CD14-positive monocyte (primary cell): ENCODE measurements around the gene PPM1K. TPM values are rescaled to one million over a fixed set of nuclear protein-coding genes. Genes with fewer than 3 reads are reported as not detected.

ENCODE experiments used
- DNase-seq, 3 donors: peaks; one replicate each; pipeline ENCODE4 v3.0.0-alpha.2; 2011 to 2022
- H2AFZ ChIP-seq: 2 replicates; pipeline ENCODE4 v1.6.0; 2012; ENCODE audit warnings: mild to moderate bottlenecking, low read depth, low read length, inconsistent platforms; ENCODE audit not compliant: insufficient read depth, poor library complexity, severe bottlenecking
- H3K27ac ChIP-seq, 2 donors: 1 replicate in 1 of 2; 2 replicates in 1 of 2; pipeline ENCODE4 v1.5.1; 2012 to 2013; ENCODE audit warnings: low read length in 2 of 2, control low read depth in 1 of 2, inconsistent platforms in 1 of 2, low read depth in 1 of 2, mild to moderate bottlenecking in 1 of 2
- H3K27me3 ChIP-seq, 2 donors: one replicate each; pipeline versions ENCODE4 v1.6.0 to v1.6.1; 2011 to 2013; ENCODE audit warnings: low read length in 2 of 2; ENCODE audit not compliant: control insufficient read depth in 2 of 2, insufficient read depth in 2 of 2
- H3K36me3 ChIP-seq, 2 donors: replicated peaks in 1 of 2; 1 replicate in 1 of 2; 2 replicates in 1 of 2; pipeline versions ENCODE4 v1.5.1 to v1.6.1; 2012 to 2013; ENCODE audit warnings: low read length in 2 of 2, control low read depth in 1 of 2, inconsistent platforms in 1 of 2, mild to moderate bottlenecking in 1 of 2; ENCODE audit not compliant: insufficient read depth in 2 of 2, control insufficient read depth in 1 of 2
- H3K4me1 ChIP-seq, 2 donors: 1 replicate in 1 of 2; 2 replicates in 1 of 2; pipeline versions ENCODE4 v1.5.1 to v1.6.1; 2012 to 2013; ENCODE audit warnings: low read length in 2 of 2, control low read depth in 1 of 2, inconsistent platforms in 1 of 2, mild to moderate bottlenecking in 1 of 2, moderate library complexity in 1 of 2; ENCODE audit not compliant: insufficient read depth in 2 of 2, control insufficient read depth in 1 of 2
- H3K4me2 ChIP-seq: replicated peaks from 2 replicates; pipeline ENCODE3; 2012; ENCODE audit warnings: low read length, moderate library complexity, mild to moderate bottlenecking; ENCODE audit not compliant: poor library complexity, severe bottlenecking; ENCODE audit errors: extremely low read depth
- H3K4me3 ChIP-seq, 3 experiments: fragments of 200-600 bp in 1 of 3; sonication (generic) in 1 of 3; replicated peaks in 1 of 3; 1 replicate in 2 of 3; 2 replicates in 1 of 3; pipeline ENCODE4 v1.5.1; 2011 to 2013; ENCODE audit warnings: low read length in 3 of 3, mild to moderate bottlenecking in 3 of 3, control low read depth in 2 of 3, low read depth in 2 of 3, inconsistent platforms in 1 of 3, moderate library complexity in 1 of 3
- H3K79me2 ChIP-seq: 2 replicates; pipeline ENCODE4 v1.6.0; 2012; ENCODE audit warnings: mild to moderate bottlenecking, control low read depth, inconsistent platforms, low read length, moderate library complexity; ENCODE audit not compliant: insufficient read depth
- H3K9ac ChIP-seq: 2 replicates; pipeline ENCODE4 v1.6.0; 2017; ENCODE audit warnings: low read length, mild to moderate bottlenecking; ENCODE audit not compliant: insufficient read depth, poor library complexity, severe bottlenecking
- H3K9me3 ChIP-seq, 2 donors: replicated peaks in 1 of 2; 1 replicate in 1 of 2; 2 replicates in 1 of 2; pipeline versions ENCODE4 v1.5.1 to v1.6.1; 2012 to 2013; ENCODE audit warnings: low read length in 2 of 2, control low read depth in 1 of 2; ENCODE audit not compliant: control insufficient read depth in 1 of 2, insufficient read depth in 1 of 2
- H4K20me1 ChIP-seq: 2 replicates; pipeline ENCODE4 v1.6.0; 2012; ENCODE audit warnings: mild to moderate bottlenecking, low read length, control low read depth, moderate library complexity; ENCODE audit not compliant: insufficient read depth
- H3K27ac Mint-ChIP-seq, 7 donors: one replicate each; pipeline ENCODE4 v1.8.0; 2020; ENCODE audit warnings: mild to moderate bottlenecking in 7 of 7, mixed read lengths in 7 of 7, moderate library complexity in 6 of 7, inconsistent platforms in 2 of 7
- H3K27me3 Mint-ChIP-seq, 3 donors: one replicate each; pipeline ENCODE4 v1.8.0; 2021 to 2022; ENCODE audit warnings: low read depth in 3 of 3, mild to moderate bottlenecking in 3 of 3, mixed read lengths in 3 of 3, moderate library complexity in 3 of 3, inconsistent platforms in 1 of 3
- H3K36me3 Mint-ChIP-seq, 2 donors: one replicate each; pipeline ENCODE4 v1.8.0; 2020; ENCODE audit warnings: mixed read lengths in 2 of 2, inconsistent platforms in 1 of 2, mild to moderate bottlenecking in 1 of 2
- H3K4me1 Mint-ChIP-seq: one replicate; pipeline ENCODE4 v1.8.0; 2020; ENCODE audit warnings: mild to moderate bottlenecking, mixed read lengths
- H3K4me3 Mint-ChIP-seq, 2 donors: one replicate each; pipeline ENCODE4 v1.8.0; 2020; ENCODE audit warnings: mild to moderate bottlenecking in 2 of 2, mixed read lengths in 2 of 2, moderate library complexity in 1 of 2
- H3K9me3 Mint-ChIP-seq, 7 donors: one replicate each; pipeline ENCODE4 v1.8.0; 2020 to 2022; ENCODE audit warnings: mixed read lengths in 7 of 7, mild to moderate bottlenecking in 6 of 7, moderate library complexity in 6 of 7, inconsistent platforms in 2 of 7
- WGBS: methylation state at CpG from one replicate; pipeline ENCODE4 v1.1.5; 2013; ENCODE audit warnings: missing lambda C conversion rate; ENCODE audit not compliant: insufficient coverage; 5-methylcytosine and 5-hydroxymethylcytosine counted together
- intact Hi-C, 2 donors: fragments of 100-400 bp; cut with micrococcal nuclease; formaldehyde crosslinking; loops; one replicate each; pipeline versions ENCODE4 v1.15.0 to v1.15.1; 2023
- polyA plus RNA-seq, 3 donors: library from polyadenylated mRNA; depleted of rRNA in 1 of 3; unstranded in 2 of 3; stranded (reverse) in 1 of 3; fragments of 300-500 nt in 2 of 3; fragments of >200 nt in 1 of 3; fragmentation: Illumina TruSeq in 2 of 3; gene quantifications; 1 replicate in 2 of 3; 2 replicates in 1 of 3; pipeline ENCODE4 v1.2.3, GENCODE V29; 2012 to 2021
- TF ChIP-seq, protein P1 (sequence below): fragments of 200-600 bp; IDR thresholded peaks from one replicate; pipeline ENCODE4 v1.8.0; 2022; ENCODE audit warnings: antibody characterized with exemption, mild to moderate bottlenecking

Gene PPM1K
- polyA plus RNA-seq, 3 donors = 5.7 to 11.0 (median 7.0) TPM

DNA sequence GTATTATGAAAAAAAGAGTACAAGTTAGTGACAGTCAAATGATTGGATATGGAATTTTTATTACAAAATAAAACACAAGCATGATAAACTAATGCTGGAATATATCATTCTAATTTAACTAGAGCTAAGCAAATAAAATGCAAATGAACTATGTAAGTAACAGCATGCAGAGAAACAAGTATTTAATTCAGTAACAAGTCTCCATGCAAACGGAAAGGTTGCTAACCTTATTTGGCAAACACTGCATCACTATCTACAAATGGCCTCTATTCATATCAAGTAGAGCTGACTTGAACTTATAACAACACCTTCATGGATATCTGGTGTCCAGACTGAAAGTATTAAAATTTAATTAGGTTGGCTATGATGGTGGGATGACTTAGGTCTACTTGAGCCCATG is 15.4 kb downstream of the PPM1K start:
- peaks cover 20 to 47% of the 10 kb centered on the region in 2 donors for H3K36me3 ChIP-seq
- peaks cover 3% of the 10 kb centered on the region for H3K79me2 ChIP-seq
- no peak overlapping the region for H3K27ac ChIP-seq
- Mint-ChIP-seq H3K4me1 (no peaks in the 10 kb centered on the region), H3K36me3 (peaks cover 26 to 27% of the 10 kb centered on the region in 2 donors), H3K27ac (no peak overlapping the region), H3K27me3 (no peaks in the 10 kb centered on the region), H3K4me3 (no peak overlapping the region), H3K9me3 (peaks cover 0 to 2% (median 0%) of the 10 kb centered on the region in 7 donors)
- intact Hi-C loops = no loop called here
- H3K4me3 ChIP-seq = no peak overlapping the region
- H3K27me3 ChIP-seq = no peaks in the 10 kb centered on the region
- no peak overlapping the region for H3K4me2 ChIP-seq
- H3K9ac ChIP-seq = no peak overlapping the region
- TF ChIP-seq, protein P1, sequence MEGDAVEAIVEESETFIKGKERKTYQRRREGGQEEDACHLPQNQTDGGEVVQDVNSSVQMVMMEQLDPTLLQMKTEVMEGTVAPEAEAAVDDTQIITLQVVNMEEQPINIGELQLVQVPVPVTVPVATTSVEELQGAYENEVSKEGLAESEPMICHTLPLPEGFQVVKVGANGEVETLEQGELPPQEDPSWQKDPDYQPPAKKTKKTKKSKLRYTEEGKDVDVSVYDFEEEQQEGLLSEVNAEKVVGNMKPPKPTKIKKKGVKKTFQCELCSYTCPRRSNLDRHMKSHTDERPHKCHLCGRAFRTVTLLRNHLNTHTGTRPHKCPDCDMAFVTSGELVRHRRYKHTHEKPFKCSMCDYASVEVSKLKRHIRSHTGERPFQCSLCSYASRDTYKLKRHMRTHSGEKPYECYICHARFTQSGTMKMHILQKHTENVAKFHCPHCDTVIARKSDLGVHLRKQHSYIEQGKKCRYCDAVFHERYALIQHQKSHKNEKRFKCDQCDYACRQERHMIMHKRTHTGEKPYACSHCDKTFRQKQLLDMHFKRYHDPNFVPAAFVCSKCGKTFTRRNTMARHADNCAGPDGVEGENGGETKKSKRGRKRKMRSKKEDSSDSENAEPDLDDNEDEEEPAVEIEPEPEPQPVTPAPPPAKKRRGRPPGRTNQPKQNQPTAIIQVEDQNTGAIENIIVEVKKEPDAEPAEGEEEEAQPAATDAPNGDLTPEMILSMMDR = no peak
- H3K9me3 ChIP-seq = no peaks in the 10 kb centered on the region
- no peak for DNase-seq
- H4K20me1 ChIP-seq = no peaks in the 10 kb centered on the region
- H3K4me1 ChIP-seq = no peaks in the 10 kb centered on the region
- no peak overlapping the region for H2AFZ ChIP-seq
- WGBS = no CpG with 5 or more reads among the region's 1 CpG

DNA sequence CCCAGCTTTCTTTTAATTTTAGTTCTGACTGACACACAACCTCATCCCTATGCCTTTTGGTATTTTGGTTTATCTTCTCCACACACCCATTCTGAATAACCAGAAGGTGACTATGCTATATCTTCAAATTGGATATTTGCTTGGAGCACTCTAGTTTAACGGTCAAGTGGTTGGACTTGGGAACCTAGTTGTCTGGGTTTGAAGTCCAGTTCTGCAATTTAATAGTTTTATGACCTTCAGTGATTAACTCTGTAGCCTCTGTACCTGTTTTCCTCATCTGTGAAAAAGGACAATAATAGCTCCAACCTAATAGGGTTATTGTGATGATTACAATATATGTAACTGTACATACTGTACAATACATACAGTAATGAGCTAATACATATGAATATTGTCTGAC is 20.0 kb downstream of the PPM1K start:
- H3K79me2 ChIP-seq = no peaks in the 10 kb centered on the region
- H3K9ac ChIP-seq = no peak overlapping the region
- WGBS = no CpG with 5 or more reads among the region's 1 CpG
- no peaks in the 10 kb centered on the region for H3K27me3 Mint-ChIP-seq
- DNase-seq = no peak
- intact Hi-C loops = no loop called here
- no peak overlapping the region for H3K4me3 ChIP-seq
- H3K9me3 ChIP-seq = no peaks in the 10 kb centered on the region
- H3K4me2 ChIP-seq = no peak overlapping the region
- no peak overlapping the region for H2AFZ ChIP-seq
- H3K27ac ChIP-seq = no peak overlapping the region
- TF ChIP-seq, protein P1 = no peak
- H3K4me1 Mint-ChIP-seq = no peaks in the 10 kb centered on the region
- no peaks in the 10 kb centered on the region for H3K27me3 ChIP-seq
- peaks cover 0 to 2% (median 0%) of the 10 kb centered on the region in 7 donors for H3K9me3 Mint-ChIP-seq
- H4K20me1 ChIP-seq = no peaks in the 10 kb centered on the region
- H3K27ac Mint-ChIP-seq = no peak overlapping the region
- peaks cover 32 to 37% of the 10 kb centered on the region in 2 donors for H3K36me3 Mint-ChIP-seq
- H3K4me3 Mint-ChIP-seq = no peak overlapping the region
- peaks cover 26 to 67% of the 10 kb centered on the region in 2 donors for H3K36me3 ChIP-seq
- no peaks in the 10 kb centered on the region for H3K4me1 ChIP-seq
